HepG2 (cell line): ENCODE data around the gene LBX2. TPM values are rescaled to one million over a fixed set of nuclear protein-coding genes. Genes with fewer than 3 reads are reported as not detected.
A peak's percentile ranks its signal among the peaks of the same experiment; 100 is the strongest.

Source experiments
- ATAC-seq: fragments of 200-7000 bp; cut with Tn5 transposase; 3 replicates; pipeline ENCODE4 v1.9.1; 2020; ENCODE audit warnings: mild to moderate bottlenecking, moderate library complexity
- BruUV-seq: library from RNA; stranded (reverse); fragments of 400-500 nt; replicated peaks from 2 replicates; lab custom pipeline; 2021; lab: Mats Ljungman, UMichigan
- CTCF ChIA-PET: fragments of 300-600 bp; formaldehyde crosslinking; extraction: SDS; loops from one replicate; lab custom pipeline; 2021; ENCODE audit warnings: low total read pairs, inconsistent platforms, low intra/inter-chr PET ratio; lab: Yijun Ruan, JAX
- POLR2A ChIA-PET: fragments of 350-600 bp; sonication (Branson Sonifier 250); formaldehyde crosslinking; loops from one replicate; lab custom pipeline; 2020; ENCODE audit warnings: antibody characterized with exemption, inconsistent platforms; lab: Yijun Ruan, JAX
- DNase-seq: peaks from one replicate; pipeline ENCODE4 v3.0.0-alpha.2; 2015; ENCODE audit warnings: low spot score
- FAIRE-seq: peaks from 3 replicates; lab custom pipeline; 2011; peaks lifted over from hg19 to GRCh38; lab: Jason Lieb, UNC
- H2AFZ ChIP-seq: one replicate; pipeline ENCODE4 v1.6.1; 2011; ENCODE audit warnings: low read length, inconsistent platforms
- H3K27ac ChIP-seq: fragments of 300-600 bp; 3 replicates; pipeline ENCODE4 v1.8.0; 2011; ENCODE audit warnings: mixed run types, mild to moderate bottlenecking, mixed read lengths, low read length, inconsistent platforms; ENCODE audit not compliant: insufficient read depth; ENCODE audit errors: extremely low read length
- H3K27me3 ChIP-seq, 2 experiments: fragments of 200-600 bp in 1 of 2; 2 replicates in 1 of 2; 3 replicates in 1 of 2; pipeline versions ENCODE4 v1.6.0 to v1.8.0; 2011; ENCODE audit warnings: low read length in 2 of 2, mild to moderate bottlenecking in 2 of 2, moderate library complexity in 2 of 2, inconsistent platforms in 1 of 2; ENCODE audit not compliant: insufficient read depth in 2 of 2, control insufficient read depth in 1 of 2
- H3K36me3 ChIP-seq, 2 experiments: fragments of 200-600 bp in 1 of 2; replicated peaks in 1 of 2; 2 replicates in 1 of 2; 3 replicates in 1 of 2; pipeline versions ENCODE4 v1.5.1 to v1.8.0; 2011; ENCODE audit warnings: low read length in 2 of 2, inconsistent platforms in 1 of 2; ENCODE audit not compliant: insufficient read depth in 2 of 2, control insufficient read depth in 1 of 2
- H3K4me1 ChIP-seq: 2 replicates; pipeline ENCODE4 v1.5.1; 2012; ENCODE audit warnings: low read length, inconsistent platforms; ENCODE audit not compliant: insufficient read depth
- H3K4me2 ChIP-seq: 2 replicates; pipeline ENCODE4 v1.6.0; 2011; ENCODE audit warnings: low read depth, low read length, inconsistent platforms
- H3K4me3 ChIP-seq, 3 experiments: fragments of 200-600 bp in 1 of 3; sonication (generic), shearing (Covaris generic) in 1 of 3; replicated peaks in 1 of 3; 2 replicates each; pipeline ENCODE4 v1.5.1; 2011 to 2016; ENCODE audit warnings: low read length in 3 of 3, inconsistent platforms in 2 of 3, low read depth in 2 of 3, mild to moderate bottlenecking in 2 of 3, control low read depth in 1 of 3, mixed read lengths in 1 of 3; ENCODE audit not compliant: insufficient read depth in 1 of 3
- H3K79me2 ChIP-seq: one replicate; pipeline ENCODE4 v1.6.1; 2011; ENCODE audit warnings: low read length, inconsistent platforms; ENCODE audit not compliant: insufficient read depth
- H3K9ac ChIP-seq: 2 replicates; pipeline ENCODE4 v1.6.0; 2011; ENCODE audit warnings: mild to moderate bottlenecking, low read depth, low read length, inconsistent platforms; ENCODE audit not compliant: insufficient read depth
- H3K9me3 ChIP-seq: 2 replicates; pipeline ENCODE4 v1.5.1; 2012; ENCODE audit warnings: mild to moderate bottlenecking, low read length
- H4K20me1 ChIP-seq: 2 replicates; pipeline ENCODE4 v1.6.0; 2011; ENCODE audit warnings: inconsistent platforms, mild to moderate bottlenecking, low read length, moderate library complexity; ENCODE audit not compliant: insufficient read depth
- DMAP1 ChIP-seq: IDR thresholded peaks from 2 replicates; pipeline ENCODE4 v1.6.1; 2016
- ELF4 ChIP-seq: sonication (generic); formaldehyde crosslinking; IDR thresholded peaks from 2 replicates; pipeline ENCODE4 v1.5.0; 2020; ENCODE audit warnings: missing genetic modification reagents, mild to moderate bottlenecking, moderate library complexity, borderline replicate concordance
- GATAD2A ChIP-seq: IDR thresholded peaks from 2 replicates; pipeline ENCODE4 v1.6.1; 2016
- GRHL1 ChIP-seq: sonication (generic); formaldehyde crosslinking; conservative IDR thresholded peaks from 2 replicates; pipeline ENCODE4 v1.8.0; 2022; ENCODE audit warnings: missing genetic modification reagents
- HOXA5 ChIP-seq: sonication (generic); formaldehyde crosslinking; IDR thresholded peaks from 2 replicates; pipeline ENCODE4 v1.4.0; 2020; ENCODE audit warnings: missing genetic modification reagents
- NFATC3 ChIP-seq: sonication (generic); formaldehyde crosslinking; IDR thresholded peaks from 2 replicates; pipeline ENCODE4 v1.5.1; 2020; ENCODE audit warnings: mild to moderate bottlenecking, missing genetic modification reagents
- PHB2 ChIP-seq: fragments of 450-650 bp; IDR thresholded peaks from 2 replicates; pipeline ENCODE4 v1.6.1; 2018; ENCODE audit not compliant: partially characterized antibody
- REST ChIP-seq, 2 experiments: IDR thresholded peaks; 2 replicates each; pipeline ENCODE4 v1.6.1; 2011 to 2012; ENCODE audit warnings: low read length in 2 of 2, borderline replicate concordance in 1 of 2, low read depth in 1 of 2, mild to moderate bottlenecking in 1 of 2, moderate library complexity in 1 of 2
- SYNCRIP ChIP-seq: fragments of 200-400 bp; formaldehyde crosslinking; IDR thresholded peaks from 2 replicates; pipeline ENCODE4 v1.6.1; 2018; ENCODE audit warnings: mild to moderate bottlenecking, low read depth, low read length; ENCODE audit not compliant: insufficient read depth
- ZBTB46 ChIP-seq: sonication (generic); formaldehyde crosslinking; IDR thresholded peaks from 2 replicates; pipeline ENCODE4 v1.4.0; 2020; ENCODE audit warnings: mild to moderate bottlenecking, missing genetic modification reagents, borderline replicate concordance
- ZMYM4 ChIP-seq: sonication (generic); formaldehyde crosslinking; IDR thresholded peaks from 2 replicates; pipeline ENCODE4 v1.8.1; 2023; ENCODE audit warnings: mild to moderate bottlenecking, missing genetic modification reagents
- ZNF138 ChIP-seq: sonication (generic); formaldehyde crosslinking; IDR thresholded peaks from 2 replicates; pipeline ENCODE4 v1.5.0; 2020; ENCODE audit warnings: mild to moderate bottlenecking, low read depth, missing genetic modification reagents
- ZNF354B ChIP-seq: sonication (generic); formaldehyde crosslinking; IDR thresholded peaks from 2 replicates; pipeline ENCODE4 v1.8.0; 2022; ENCODE audit warnings: mild to moderate bottlenecking, missing genetic modification reagents
- ZNF441 ChIP-seq: sonication (generic); formaldehyde crosslinking; IDR thresholded peaks from 2 replicates; pipeline ENCODE4 v1.7.0; 2021; ENCODE audit warnings: missing genetic modification reagents, borderline replicate concordance
- WGBS: methylation state at CpG from one replicate; pipeline ENCODE4 v1.1.6; 2017; ENCODE audit warnings: low lambda C conversion rate; 5-methylcytosine and 5-hydroxymethylcytosine counted together
- in situ Hi-C: cut with HindIII; loops from 2 replicates; pipeline ENCODE4 v1.10.0; 2017; ENCODE audit warnings: low pct_unique_long_range_greater_than_20kb; ENCODE audit not compliant: extremely low pct_ligation_motif_present
- intact Hi-C: fragments of 100-400 bp; cut with micrococcal nuclease; formaldehyde crosslinking; loops from one replicate; pipeline ENCODE4 v1.10.0; 2022; ENCODE audit not compliant: unreplicated experiment
- polyA plus RNA-seq, 8 experiments: library from polyadenylated mRNA; depleted of rRNA in 3 of 8; stranded (reverse) in 7 of 8; unstranded in 1 of 8; fragments of >200 nt; fragmentation: Illumina TruSeq in 4 of 8; extraction: Trizol in 4 of 8; gene quantifications; 2 replicates each; pipeline versions ENCODE4 v1.2.1 to v1.2.3, GENCODE V29; 2011 to 2016; ENCODE audit warnings: low read depth in 4 of 8, missing spikeins in 1 of 8, mixed read lengths in 1 of 8; ENCODE audit not compliant: insufficient read depth in 1 of 8
- total RNA-seq, 5 experiments: library from RNA; depleted of rRNA; stranded (reverse); fragments of >200 nt; fragmentation: Illumina TruSeq; extraction: Trizol; gene quantifications; 2 replicates each; pipeline ENCODE4 v1.2.3, GENCODE V29; 2016; ENCODE audit warnings: low read depth in 1 of 5

LBX2 gene
- total and polyA plus RNA-seq, 2 of the 13 experiments (the other 11 are each of a cell fraction or from before 2014, with no cell fraction given): 6.4 to 8.1 TPM

- TF ChIP-seq GRHL1 (CRISPR knock-in tag) (no peak), ZNF354B (no peak), PHB2 (no peak), GATAD2A (CRISPR knock-in tag) (peak; percentile 88), ELF4 (no peak; the same call in 1 of the 2 replicates), SYNCRIP (no peak), ZNF138 (CRISPR knock-in tag) (peak; percentile 21; the same call in 1 of the 2 replicates), DMAP1 (CRISPR knock-in tag) (peak; percentile 87), ZNF441 (CRISPR knock-in tag) (peak; percentile 5; the same call in 1 of the 2 replicates), HOXA5 (peak; percentile 85)
These were observed 2.8 kb upstream of the LBX2 start (continued) for GRCh38 chr2:74502147-74502719.

- no peaks in the 10 kb centered on the region for H3K9me3 ChIP-seq
- POLR2A ChIA-PET: interaction anchor here (0.7 to 16.5 kb wide), 17 partner anchors 9 to 1324 kb away, joined by 3 to 795 read pairs (median 22); partner anchors contain the start of genes AUP1, CCDC142, DQX1 and HTRA2
- H4K20me1 ChIP-seq: no peaks in the 10 kb centered on the region
- intact Hi-C loops: loop anchor here (1.0 to 2.0 kb wide), 2 partner anchors 18 to 61 kb away; partner anchors contain the start of genes RTKN and TTC31
- peak; percentile 67 for FAIRE-seq
- DNase-seq: peak; percentile 64
- 6% methylated on average over 17 of the region's 18 CpGs for WGBS
- peak overlapping the region; percentile 89 for H3K27ac ChIP-seq
- no peak overlapping the region for H2AFZ ChIP-seq
- CTCF ChIA-PET: interaction anchor here (1.5 to 2.9 kb wide), 2 partner anchors 13 to 18 kb away, joined by 5 to 20 read pairs; partner anchors contain the start of genes CCDC142 and TTC31
- H3K79me2 ChIP-seq: peaks cover 48% of the 10 kb centered on the region
- H3K4me1 ChIP-seq: peaks cover 77% of the 10 kb centered on the region
- in situ Hi-C loops: no loop called here
- H3K9ac ChIP-seq: peak overlapping the region; percentile 83
- BruUV-seq: TSS peak; percentile 41
- peak; percentile 4 for ATAC-seq
- H3K4me2 ChIP-seq: peak overlapping the region; percentile 92
- H3K27me3 ChIP-seq: no peaks in the 10 kb centered on the region; a peak in 1 of 5 replicates
- H3K36me3 ChIP-seq: no peaks in the 10 kb centered on the region; a peak in 3 of 5 replicates
- H3K4me3 ChIP-seq: peak overlapping the region; percentile 67 to 86 (median 82)
- TF ChIP-seq ZBTB46 (CRISPR knock-in tag) (0 out of 2 replicates have a peak, but pooled peaks have one; percentile 5), ZMYM4 (CRISPR knock-in tag) (0 out of 2 replicates have a peak, but pooled peaks have one; percentile 29), REST (IDR thresholded peaks at IDR 0.05; ENCODE audit: borderline replicate concordance in 1 of 2, low read depth in 1 of 2, low read length in 2 of 2) (peak in 1 of 2 experiments; percentile 85; a peak in 2 of 4 replicates), NFATC3 (CRISPR knock-in tag) (0 out of 2 replicates have a peak, but pooled peaks have one; percentile 45)
These were observed 2.1 kb upstream of the LBX2 start for GRCh38 chr2:74501335-74502071.
